ENCODE data around the gene COMT. TPM values are rescaled to one million over a fixed set of nuclear protein-coding genes. Genes with fewer than 3 reads are reported as not detected.

COMT gene
- total RNA-seq, 1 donor from 2014 or later: 49.0 TPM

DNA sequence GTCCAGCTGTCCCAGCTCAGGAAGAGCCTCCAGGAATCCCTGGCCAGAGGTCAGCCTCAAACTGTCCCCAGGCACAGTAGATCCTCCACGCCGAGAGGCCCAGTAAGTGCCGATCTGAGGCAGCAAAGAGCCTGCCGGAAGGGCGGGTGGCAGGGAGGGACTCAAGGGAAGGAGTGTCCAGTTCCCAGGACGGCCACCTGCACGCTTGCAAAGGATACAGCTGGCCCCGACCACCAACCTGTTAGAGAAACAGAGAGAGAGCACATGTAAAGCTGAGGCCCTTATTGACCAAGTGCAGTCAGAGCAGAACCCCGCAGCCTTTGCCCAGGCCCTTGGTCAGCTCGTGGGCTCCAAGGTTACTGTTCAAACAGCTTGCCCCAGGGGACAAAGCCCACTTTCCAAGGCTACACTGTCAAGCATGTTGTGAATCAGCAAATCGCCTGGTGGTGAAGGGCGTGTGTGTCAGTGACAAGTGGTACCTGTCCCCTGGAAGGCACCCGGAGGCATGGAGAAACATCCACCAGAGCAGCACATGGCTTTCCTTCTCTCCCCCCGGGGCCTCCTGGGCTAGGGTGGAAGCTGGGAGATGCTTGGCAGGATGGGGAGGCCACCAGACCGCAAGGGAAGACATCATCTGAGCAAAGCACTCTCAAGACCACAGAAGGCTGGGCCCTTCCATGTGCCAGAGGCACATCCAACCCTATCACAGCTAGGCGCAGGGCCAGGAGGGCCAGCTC, 42.6 kb upstream of the COMT start:
- Mint-ChIP-seq H3K4me1 (ENCODE audit: unreplicated experiment) (peaks cover 2% of the 10 kb centered on the region), H3K27ac (ENCODE audit: unreplicated experiment) (no peak overlapping the region), H3K9me3 (ENCODE audit: unreplicated experiment) (no peaks in the 10 kb centered on the region), H3K4me3 (ENCODE audit: unreplicated experiment) (no peak overlapping the region), H3K36me3 (ENCODE audit: low read depth, unreplicated experiment) (peaks cover 8% of the 10 kb centered on the region), H3K27me3 (ENCODE audit: unreplicated experiment) (peaks cover 3% of the 10 kb centered on the region)
- TF ChIP-seq, protein P1, sequence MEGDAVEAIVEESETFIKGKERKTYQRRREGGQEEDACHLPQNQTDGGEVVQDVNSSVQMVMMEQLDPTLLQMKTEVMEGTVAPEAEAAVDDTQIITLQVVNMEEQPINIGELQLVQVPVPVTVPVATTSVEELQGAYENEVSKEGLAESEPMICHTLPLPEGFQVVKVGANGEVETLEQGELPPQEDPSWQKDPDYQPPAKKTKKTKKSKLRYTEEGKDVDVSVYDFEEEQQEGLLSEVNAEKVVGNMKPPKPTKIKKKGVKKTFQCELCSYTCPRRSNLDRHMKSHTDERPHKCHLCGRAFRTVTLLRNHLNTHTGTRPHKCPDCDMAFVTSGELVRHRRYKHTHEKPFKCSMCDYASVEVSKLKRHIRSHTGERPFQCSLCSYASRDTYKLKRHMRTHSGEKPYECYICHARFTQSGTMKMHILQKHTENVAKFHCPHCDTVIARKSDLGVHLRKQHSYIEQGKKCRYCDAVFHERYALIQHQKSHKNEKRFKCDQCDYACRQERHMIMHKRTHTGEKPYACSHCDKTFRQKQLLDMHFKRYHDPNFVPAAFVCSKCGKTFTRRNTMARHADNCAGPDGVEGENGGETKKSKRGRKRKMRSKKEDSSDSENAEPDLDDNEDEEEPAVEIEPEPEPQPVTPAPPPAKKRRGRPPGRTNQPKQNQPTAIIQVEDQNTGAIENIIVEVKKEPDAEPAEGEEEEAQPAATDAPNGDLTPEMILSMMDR (IDR thresholded peaks at IDR 0.05; ENCODE audit: unreplicated experiment): no peak
- DNase-seq (ENCODE audit: low spot score): no peak

DNA sequence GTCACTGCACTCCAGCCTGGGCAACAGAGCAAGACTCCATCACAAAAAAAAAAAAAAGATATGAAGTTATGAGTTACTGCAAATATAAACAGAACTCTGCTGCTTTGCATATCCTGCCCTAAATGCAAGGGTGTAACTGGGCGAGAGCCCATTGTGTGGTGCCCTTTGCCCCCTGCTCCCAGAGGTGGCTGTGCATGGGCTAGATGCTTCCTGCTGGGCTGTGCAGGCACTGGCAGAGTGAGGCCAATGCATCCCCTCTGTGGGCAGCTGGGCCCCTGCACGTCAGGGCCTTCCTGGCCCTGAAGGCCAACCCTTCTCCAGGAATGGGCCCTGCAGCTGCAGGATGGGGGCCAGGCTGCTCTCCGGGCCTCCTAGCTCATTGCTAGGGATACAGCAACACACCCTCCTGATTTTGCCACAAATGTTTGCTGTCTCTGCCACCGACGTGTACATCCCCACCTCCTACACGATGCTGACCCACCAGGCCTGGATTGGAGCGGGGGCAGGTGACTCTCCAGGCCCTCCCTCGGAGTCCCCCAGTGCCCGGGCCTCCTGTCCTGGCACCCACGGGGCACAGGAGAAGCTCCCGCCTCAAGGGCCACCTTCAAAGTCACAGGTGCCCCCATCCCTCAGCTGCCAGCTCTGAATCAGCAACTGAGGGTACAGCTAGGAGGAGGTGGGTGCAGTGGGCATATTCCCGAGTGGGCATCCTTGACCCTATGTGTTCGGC, 40.7 kb upstream of the COMT start:
- Mint-ChIP-seq H3K36me3 (ENCODE audit: low read depth, unreplicated experiment) (peaks cover 8% of the 10 kb centered on the region), H3K4me3 (ENCODE audit: unreplicated experiment) (no peak overlapping the region), H3K27me3 (ENCODE audit: unreplicated experiment) (peaks cover 3% of the 10 kb centered on the region), H3K27ac (ENCODE audit: unreplicated experiment) (no peak overlapping the region), H3K4me1 (ENCODE audit: unreplicated experiment) (no peaks in the 10 kb centered on the region), H3K9me3 (ENCODE audit: unreplicated experiment) (no peaks in the 10 kb centered on the region)
- TF ChIP-seq, protein P1 (IDR thresholded peaks at IDR 0.05; ENCODE audit: unreplicated experiment): no peak
- no peak for DNase-seq (ENCODE audit: low spot score)

DNA sequence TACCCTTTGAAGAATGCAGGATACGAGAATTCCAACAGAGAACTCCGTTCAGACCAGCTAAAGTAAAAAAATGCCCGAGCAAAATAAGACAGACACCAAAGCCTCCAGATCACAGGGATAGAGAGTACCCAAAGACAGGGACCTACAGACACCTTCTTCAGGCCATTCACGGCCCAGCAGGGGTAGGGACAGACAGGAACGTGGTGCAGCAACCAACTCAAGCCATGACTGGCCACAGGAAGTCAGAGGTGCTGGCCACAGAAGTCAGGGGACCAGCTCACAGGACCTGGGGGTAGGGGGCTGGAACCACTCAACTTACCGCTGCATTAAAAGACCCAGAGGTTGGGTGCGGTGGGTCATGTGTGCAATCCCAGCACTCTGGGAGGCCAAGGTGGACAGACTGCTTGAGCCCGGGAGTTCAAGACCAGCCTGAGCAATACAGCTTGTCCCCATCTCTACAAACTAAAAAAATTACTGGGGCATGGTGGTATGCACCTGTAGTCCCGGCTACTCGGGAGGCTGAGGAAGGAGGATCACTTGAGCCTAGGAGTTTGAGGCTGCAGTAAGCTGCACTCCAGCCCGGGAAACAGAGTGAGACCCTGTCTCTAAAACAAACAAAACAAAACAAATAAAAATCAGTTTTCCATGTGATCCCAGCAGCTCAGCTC, 39.9 kb upstream of the COMT start:
- Mint-ChIP-seq H3K27ac (ENCODE audit: unreplicated experiment) (no peak overlapping the region), H3K4me3 (ENCODE audit: unreplicated experiment) (no peak overlapping the region), H3K4me1 (ENCODE audit: unreplicated experiment) (no peaks in the 10 kb centered on the region), H3K27me3 (ENCODE audit: unreplicated experiment) (peaks cover 5% of the 10 kb centered on the region), H3K36me3 (ENCODE audit: low read depth, unreplicated experiment) (peaks cover 7% of the 10 kb centered on the region), H3K9me3 (ENCODE audit: unreplicated experiment) (no peaks in the 10 kb centered on the region)
- no peak for DNase-seq (ENCODE audit: low spot score)
- TF ChIP-seq, protein P1 (IDR thresholded peaks at IDR 0.05; ENCODE audit: unreplicated experiment): no peak

DNA sequence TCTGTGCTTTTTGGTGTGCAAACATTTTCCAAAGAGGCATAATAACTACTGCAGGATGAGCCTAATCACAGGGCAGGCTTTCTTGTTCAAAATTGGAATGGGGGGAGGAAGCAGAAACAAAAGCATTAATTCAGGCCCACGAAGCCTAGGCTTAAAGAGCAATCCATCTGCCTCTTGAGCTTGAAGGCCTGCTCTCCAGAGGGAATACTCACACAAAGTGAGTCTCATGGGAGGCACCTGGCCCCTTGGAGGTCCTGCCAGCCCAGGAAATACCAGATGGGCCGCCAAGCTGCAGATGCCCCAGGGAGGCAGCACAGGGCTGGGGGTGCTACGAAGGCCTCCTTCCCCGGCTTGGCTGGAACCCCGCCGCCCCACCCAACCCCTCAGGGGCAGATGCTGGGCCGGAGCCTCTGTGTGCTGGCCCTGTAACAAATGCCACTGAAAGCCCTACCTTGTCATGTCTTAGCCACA, 39.3 kb upstream of the COMT start:
- H3K9me3 Mint-ChIP-seq (ENCODE audit: unreplicated experiment): no peaks in the 10 kb centered on the region
- H3K27me3 Mint-ChIP-seq (ENCODE audit: unreplicated experiment): peaks cover 5% of the 10 kb centered on the region
- no peak for DNase-seq (ENCODE audit: low spot score)
- H3K27ac Mint-ChIP-seq (ENCODE audit: unreplicated experiment): no peak overlapping the region
- H3K4me3 Mint-ChIP-seq (ENCODE audit: unreplicated experiment): no peak overlapping the region
- TF ChIP-seq, protein P1 (IDR thresholded peaks at IDR 0.05; ENCODE audit: unreplicated experiment): no peak
- no peaks in the 10 kb centered on the region for H3K4me1 Mint-ChIP-seq (ENCODE audit: unreplicated experiment)
- peaks cover 8% of the 10 kb centered on the region for H3K36me3 Mint-ChIP-seq (ENCODE audit: low read depth, unreplicated experiment)
